CD4-positive, alpha-beta T cell (primary cell): Measurements from ENCODE around the gene JARID2. TPM values are rescaled to one million over a fixed set of nuclear protein-coding genes. Genes with fewer than 3 reads are reported as not detected.

Experiments
- ATAC-seq: fragments of 200-7000 bp; cut with Tn5 transposase; one replicate; pipeline ENCODE4 v1.10.0; 2022; ENCODE audit warnings: mild to moderate bottlenecking; ENCODE audit not compliant: poor library complexity
- CTCF ChIA-PET: fragments of 350-600 bp; sonication (Branson Sonifier 250); formaldehyde crosslinking; loops from one replicate; lab custom pipeline; 2021; ENCODE audit warnings: antibody characterized with exemption, inconsistent platforms; lab: Charles Lee
- POLR2A ChIA-PET: fragments of 350-600 bp; sonication (Branson Sonifier 250); formaldehyde crosslinking; loops from one replicate; lab custom pipeline; 2021; ENCODE audit warnings: antibody characterized with exemption, inconsistent platforms; lab: Charles Lee
- DNase-seq, 14 experiments: peaks; one replicate each; pipeline ENCODE4 v3.0.0-alpha.2; 2013 to 2020; ENCODE audit warnings: mixed read lengths in 2 of 14
- H3K27ac ChIP-seq, 2 donors: one replicate each; pipeline versions ENCODE4 v1.5.1 to v1.7.0; 2013; ENCODE audit warnings: low read length in 2 of 2, low read depth in 1 of 2, mild to moderate bottlenecking in 1 of 2
- H3K27me3 ChIP-seq, 2 experiments: 1 replicate in 1 of 2; 2 replicates in 1 of 2; pipeline versions ENCODE4 v1.6.1 to v1.7.0; 2013; ENCODE audit warnings: low read length in 2 of 2, control low read depth in 1 of 2, mild to moderate bottlenecking in 1 of 2, moderate library complexity in 1 of 2; ENCODE audit not compliant: insufficient read depth in 2 of 2, control insufficient read depth in 1 of 2
- H3K36me3 ChIP-seq: one replicate; pipeline ENCODE4 v1.6.1; 2013; ENCODE audit warnings: low read length, control low read depth; ENCODE audit not compliant: insufficient read depth
- H3K4me1 ChIP-seq: one replicate; pipeline ENCODE4 v1.6.1; 2013; ENCODE audit warnings: low read length, control low read depth; ENCODE audit not compliant: insufficient read depth
- H3K4me3 ChIP-seq: one replicate; pipeline ENCODE4 v1.5.1; 2013; ENCODE audit warnings: mild to moderate bottlenecking, low read length, moderate library complexity
- H3K9me3 ChIP-seq, 2 experiments: 1 replicate in 1 of 2; 2 replicates in 1 of 2; pipeline versions ENCODE4 v1.6.1 to v1.7.0; 2013; ENCODE audit warnings: low read length in 2 of 2, mild to moderate bottlenecking in 2 of 2, control low read depth in 1 of 2, moderate library complexity in 1 of 2; ENCODE audit not compliant: control insufficient read depth in 1 of 2, insufficient read depth in 1 of 2
- H3K27ac Mint-ChIP-seq: one replicate; pipeline ENCODE4 v1.8.0; 2020; ENCODE audit warnings: mixed read lengths
- H3K27me3 Mint-ChIP-seq: one replicate; pipeline ENCODE4 v1.8.0; 2021; ENCODE audit warnings: mixed read lengths
- H3K36me3 Mint-ChIP-seq: one replicate; pipeline ENCODE4 v1.8.0; 2021; ENCODE audit warnings: low read depth, mixed read lengths
- H3K4me1 Mint-ChIP-seq: one replicate; pipeline ENCODE4 v1.8.0; 2021; ENCODE audit warnings: low read depth, mixed read lengths
- H3K4me3 Mint-ChIP-seq: one replicate; pipeline ENCODE4 v1.8.0; 2020; ENCODE audit warnings: mild to moderate bottlenecking, mixed read lengths
- H3K9me3 Mint-ChIP-seq: one replicate; pipeline ENCODE4 v1.8.0; 2020; ENCODE audit warnings: mixed read lengths
- intact Hi-C, 2 experiments: fragments of 100-400 bp; cut with DNase I in 1 of 2; cut with micrococcal nuclease in 1 of 2; formaldehyde crosslinking; loops; one replicate each; pipeline versions ENCODE4 v1.15.1 to v1.9.0; 2023 to 2025; cut with DNase I, micrococcal nuclease
- total RNA-seq, 174 experiments: library from RNA in 2 of 174; stranded (reverse) in 2 of 174; gene quantifications; one replicate each; pipeline ENCODE4 v1.2.3 and lab custom pipeline; 2021 to 2026
- TF ChIP-seq, protein P1 (sequence below): fragments of 200-600 bp; IDR thresholded peaks from one replicate; pipeline ENCODE4 v1.8.0; 2022; ENCODE audit warnings: antibody characterized with exemption, mild to moderate bottlenecking

The JARID2 gene
- total RNA-seq, 2 experiments from 2014 or later, result 32.0 to 33.0 TPM

DNA sequence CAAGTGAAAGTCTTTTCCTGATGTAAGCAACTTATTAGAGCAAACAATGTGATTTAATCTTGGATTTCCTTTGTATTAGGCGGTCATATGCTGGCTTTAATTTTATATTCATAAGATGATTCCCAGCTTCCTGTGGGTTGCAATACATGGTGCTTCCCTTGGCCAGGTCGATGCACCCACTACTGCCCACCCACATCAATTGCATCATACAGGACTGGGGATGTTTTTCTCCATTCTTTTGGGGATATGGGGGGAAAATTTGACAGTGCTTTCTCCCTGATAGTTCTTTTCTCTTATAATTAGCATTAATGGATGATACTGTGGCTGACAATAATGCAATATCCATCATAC is 187.6 kb downstream of the JARID2 start:
- no peaks in the 10 kb centered on the region for H3K9me3 ChIP-seq
- no peak overlapping the region for H3K4me3 ChIP-seq
- Mint-ChIP-seq H3K36me3 (no peaks in the 10 kb centered on the region), H3K4me3 (peak overlapping the region; percentile 48), H3K27me3 (no peaks in the 10 kb centered on the region), H3K27ac (peak overlapping the region; percentile 29), H3K4me1 (peaks cover 95% of the 10 kb centered on the region), H3K9me3 (no peaks in the 10 kb centered on the region)
- intact Hi-C loops, result no loop called here
- H3K4me1 ChIP-seq, result peaks cover 44% of the 10 kb centered on the region
- CTCF ChIA-PET, result interaction anchor here (1.3 to 1.6 kb wide), 2 partner anchors 26 to 46 kb away, joined by 3 read pairs; no protein-coding TSS in a partner anchor
- DNase-seq (no peak), ATAC-seq (no peak)
- no peaks in the 10 kb centered on the region for H3K36me3 ChIP-seq
- no peaks in the 10 kb centered on the region for H3K27me3 ChIP-seq
- H3K27ac ChIP-seq, result no peak overlapping the region
- POLR2A ChIA-PET, result interaction anchor here (1.0 to 2.0 kb wide), 5 partner anchors 12 to 188 kb away, joined by 3 to 8 read pairs (median 3); partner anchors contain the start of gene JARID2
- TF ChIP-seq, protein P1, sequence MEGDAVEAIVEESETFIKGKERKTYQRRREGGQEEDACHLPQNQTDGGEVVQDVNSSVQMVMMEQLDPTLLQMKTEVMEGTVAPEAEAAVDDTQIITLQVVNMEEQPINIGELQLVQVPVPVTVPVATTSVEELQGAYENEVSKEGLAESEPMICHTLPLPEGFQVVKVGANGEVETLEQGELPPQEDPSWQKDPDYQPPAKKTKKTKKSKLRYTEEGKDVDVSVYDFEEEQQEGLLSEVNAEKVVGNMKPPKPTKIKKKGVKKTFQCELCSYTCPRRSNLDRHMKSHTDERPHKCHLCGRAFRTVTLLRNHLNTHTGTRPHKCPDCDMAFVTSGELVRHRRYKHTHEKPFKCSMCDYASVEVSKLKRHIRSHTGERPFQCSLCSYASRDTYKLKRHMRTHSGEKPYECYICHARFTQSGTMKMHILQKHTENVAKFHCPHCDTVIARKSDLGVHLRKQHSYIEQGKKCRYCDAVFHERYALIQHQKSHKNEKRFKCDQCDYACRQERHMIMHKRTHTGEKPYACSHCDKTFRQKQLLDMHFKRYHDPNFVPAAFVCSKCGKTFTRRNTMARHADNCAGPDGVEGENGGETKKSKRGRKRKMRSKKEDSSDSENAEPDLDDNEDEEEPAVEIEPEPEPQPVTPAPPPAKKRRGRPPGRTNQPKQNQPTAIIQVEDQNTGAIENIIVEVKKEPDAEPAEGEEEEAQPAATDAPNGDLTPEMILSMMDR, result no peak

DNA sequence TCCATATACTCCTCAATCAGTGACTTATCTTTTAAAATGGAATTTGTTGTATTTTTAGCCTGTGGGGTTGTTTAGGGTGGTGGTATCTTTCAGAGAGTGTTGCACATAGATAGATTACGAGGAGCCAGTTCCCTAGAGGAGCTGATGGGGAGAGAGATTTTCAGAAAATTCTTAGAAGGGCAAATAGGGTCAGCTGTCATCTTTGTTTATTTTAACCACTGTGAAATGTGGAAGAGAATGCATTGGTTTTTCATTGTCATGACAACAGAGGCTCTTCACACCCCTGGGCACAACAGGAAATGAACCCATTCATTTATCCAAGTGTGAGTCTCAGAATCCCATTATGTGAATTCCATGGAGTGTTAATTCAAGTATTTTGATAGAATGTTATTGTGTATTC is 188.4 kb downstream of the JARID2 start:
- ChIA-PET POLR2A (interaction anchor here (0.9 to 1.4 kb wide), 2 partner anchors 46 to 185 kb away, joined by 3 read pairs; no protein-coding TSS in a partner anchor), CTCF (no interaction called here)
- Histone ChIP-seq H3K4me3 (no peak overlapping the region), H3K9me3 (no peaks in the 10 kb centered on the region), H3K27me3 (no peaks in the 10 kb centered on the region), H3K4me1 (peaks cover 50% of the 10 kb centered on the region), H3K36me3 (no peaks in the 10 kb centered on the region), H3K27ac (no peak overlapping the region)
- Mint-ChIP-seq H3K36me3 (no peaks in the 10 kb centered on the region), H3K4me1 (peaks cover 96% of the 10 kb centered on the region), H3K4me3 (no peak overlapping the region), H3K27ac (peak overlapping the region; percentile 53), H3K9me3 (no peaks in the 10 kb centered on the region), H3K27me3 (no peaks in the 10 kb centered on the region)
- ATAC-seq (no peak), DNase-seq (no peak)
- TF ChIP-seq, protein P1, result no peak
- intact Hi-C loops, result no loop called here

DNA sequence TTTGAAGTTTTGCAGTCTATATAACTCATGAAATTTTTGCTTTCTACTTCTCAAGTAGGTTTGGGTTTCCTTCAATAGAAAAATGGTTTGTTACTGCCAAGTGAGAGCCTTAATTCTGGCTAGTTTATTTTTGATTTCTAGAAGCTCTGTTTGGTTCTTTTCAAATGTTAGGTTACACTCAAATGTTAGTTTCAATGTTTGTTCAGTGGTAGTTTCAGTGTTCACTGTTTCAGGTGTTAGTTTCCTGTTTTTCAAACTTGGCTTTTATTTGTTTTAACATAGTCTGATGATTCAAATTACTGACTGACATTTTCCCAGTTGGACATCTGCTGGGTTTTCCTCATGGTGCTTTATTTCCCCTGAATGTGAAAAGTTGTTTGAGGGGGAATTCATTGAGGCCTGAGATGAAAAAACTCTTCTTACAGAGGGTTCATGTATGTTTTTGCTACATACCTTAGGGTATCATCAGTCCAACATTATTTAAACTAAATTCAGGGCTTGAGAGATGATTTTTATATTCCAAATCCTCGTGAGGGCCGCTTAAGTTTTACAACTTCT is 189.0 kb downstream of the JARID2 start:
- intact Hi-C loops, result no loop called here
- Mint-ChIP-seq H3K4me1 (peaks cover 98% of the 10 kb centered on the region), H3K36me3 (no peaks in the 10 kb centered on the region), H3K27me3 (no peaks in the 10 kb centered on the region), H3K9me3 (no peaks in the 10 kb centered on the region), H3K27ac (peak overlapping the region; percentile 53), H3K4me3 (no peak overlapping the region)
- Histone ChIP-seq H3K27ac (no peak overlapping the region), H3K9me3 (no peaks in the 10 kb centered on the region), H3K4me1 (peaks cover 53% of the 10 kb centered on the region), H3K27me3 (no peaks in the 10 kb centered on the region), H3K36me3 (no peaks in the 10 kb centered on the region), H3K4me3 (no peak overlapping the region)
- TF ChIP-seq, protein P1, result no peak
- ATAC-seq (no peak), DNase-seq (no peak)
- ChIA-PET POLR2A (interaction anchor here (0.9 to 1.4 kb wide), 2 partner anchors 46 to 185 kb away, joined by 3 read pairs; no protein-coding TSS in a partner anchor), CTCF (interaction anchor here (1.0 kb wide), 1 partner anchor 9 kb away, joined by 3 read pairs; no protein-coding TSS in a partner anchor)
